HCT116 (cell line): ENCODE measurements around the gene MTHFS. TPM values are rescaled to one million over a fixed set of nuclear protein-coding genes. Genes with fewer than 3 reads are reported as not detected.

Experiments used
- ATAC-seq: fragments of 200-7000 bp; cut with Tn5 transposase; 2 replicates; pipeline ENCODE4 v1.9.1; 2020; ENCODE audit warnings: mild to moderate bottlenecking, moderate library complexity
- BruUV-seq: library from RNA; stranded (reverse); fragments of 400-500 nt; replicated peaks from 2 replicates; lab custom pipeline; 2021; lab: Mats Ljungman, UMichigan
- CTCF ChIA-PET: fragments of 300-600 bp; sonication (Branson Sonifier 250); formaldehyde crosslinking; loops from one replicate; lab custom pipeline; 2021; ENCODE audit warnings: antibody characterized with exemption; lab: Charles Lee
- POLR2A ChIA-PET: fragments of 300-600, 350-600 bp; sonication (Branson Sonifier 250); formaldehyde crosslinking; loops from one replicate; lab custom pipeline; 2021; ENCODE audit warnings: antibody characterized with exemption; lab: Charles Lee
- RAD21 ChIA-PET, 2 experiments: fragments of 300-600 bp; sonication (Branson Sonifier 250); formaldehyde crosslinking; loops; one replicate each; lab custom pipeline; 2023; ENCODE audit warnings: low total read pairs in 2 of 2; ENCODE audit not compliant: uncharacterized antibody in 2 of 2, unreplicated experiment in 2 of 2, low non-redundant PET in 1 of 2; lab: Charles Lee
- DNase-seq: peaks from one replicate; pipeline ENCODE4 v3.0.0-alpha.2; 2010; ENCODE audit warnings: low read depth, low spot score
- H2AFZ ChIP-seq: fragments of 200-600 bp; shearing (Covaris generic), sonication (generic); 2 replicates; pipeline ENCODE4 v1.6.1; 2017; ENCODE audit warnings: low read depth, mixed run types, mixed read lengths, antibody characterized with exemption, low read length; ENCODE audit not compliant: poor library complexity, severe bottlenecking
- H3K27ac ChIP-seq: 2 replicates; pipeline ENCODE4 v1.5.1; 2012; ENCODE audit warnings: low read depth, low read length
- H3K27me3 ChIP-seq: fragments of 200-600 bp; sonication (generic); 2 replicates; pipeline ENCODE4 v1.6.1; 2016; ENCODE audit warnings: mixed run types, low read length, mixed read lengths; ENCODE audit not compliant: insufficient read depth
- H3K36me3 ChIP-seq, 2 experiments: fragments of 200-500 bp in 1 of 2; fragments of 200-600 bp in 1 of 2; sonication (Bioruptor generic) in 1 of 2; sonication (generic) in 1 of 2; 2 replicates each; pipeline versions ENCODE4 v1.5.1 to v1.6.1; 2014 to 2016; ENCODE audit warnings: low read length in 2 of 2, inconsistent platforms in 1 of 2, mixed read lengths in 1 of 2, mixed run types in 1 of 2; ENCODE audit not compliant: insufficient read depth in 2 of 2, control insufficient read depth in 1 of 2
- H3K4me1 ChIP-seq, 2 experiments: fragments of 200-600 bp in 1 of 2; sonication (generic) in 1 of 2; 2 replicates each; pipeline versions ENCODE4 v1.5.1 to v1.6.1; 2012 to 2017; ENCODE audit warnings: low read length in 2 of 2, inconsistent platforms in 1 of 2, mild to moderate bottlenecking in 1 of 2, mixed read lengths in 1 of 2, mixed run types in 1 of 2, moderate library complexity in 1 of 2; ENCODE audit not compliant: insufficient read depth in 2 of 2, control insufficient read depth in 1 of 2
- H3K4me2 ChIP-seq: fragments of 200-600 bp; sonication (generic); 2 replicates; pipeline ENCODE4 v1.6.1; 2017; ENCODE audit warnings: mixed run types, low read length, mixed read lengths
- H3K4me3 ChIP-seq, 2 experiments: fragments of 200-600 bp in 1 of 2; sonication (generic) in 1 of 2; replicated peaks in 1 of 2; 2 replicates each; pipeline ENCODE4 v1.5.1; 2011 to 2016; ENCODE audit warnings: low read length in 2 of 2, control low read depth in 1 of 2, low read depth in 1 of 2, mild to moderate bottlenecking in 1 of 2, mixed read lengths in 1 of 2, mixed run types in 1 of 2
- H3K79me2 ChIP-seq: fragments of 200-600 bp; sonication (generic); 2 replicates; pipeline ENCODE4 v1.6.1; 2017; ENCODE audit warnings: mild to moderate bottlenecking, mixed run types, low read length, moderate library complexity, mixed read lengths; ENCODE audit not compliant: insufficient read depth
- H3K9ac ChIP-seq: fragments of 200-600 bp; sonication (generic); 2 replicates; pipeline ENCODE4 v1.6.1; 2016; ENCODE audit warnings: low read length, mixed read lengths
- H3K9me2 ChIP-seq: fragments of 200-600 bp; sonication (generic), shearing (Covaris generic); 2 replicates; pipeline ENCODE4 v1.6.1; 2017; ENCODE audit warnings: mixed run types, mild to moderate bottlenecking, moderate library complexity; ENCODE audit not compliant: insufficient read depth
- H3K9me3 ChIP-seq, 2 experiments: fragments of 200-500 bp in 1 of 2; fragments of 200-600 bp in 1 of 2; sonication (Bioruptor generic) in 1 of 2; sonication (generic) in 1 of 2; 2 replicates each; pipeline ENCODE4 v1.6.1; 2014 to 2017; ENCODE audit warnings: low read length in 2 of 2, mixed read lengths in 2 of 2, inconsistent platforms in 1 of 2, low read depth in 1 of 2, mild to moderate bottlenecking in 1 of 2, mixed run types in 1 of 2, moderate library complexity in 1 of 2; ENCODE audit not compliant: control insufficient read depth in 1 of 2, insufficient read depth in 1 of 2
- H4K20me1 ChIP-seq: fragments of 200-600 bp; sonication (generic), shearing (Covaris generic); 2 replicates; pipeline ENCODE4 v1.6.1; 2017; ENCODE audit warnings: mixed run types, mild to moderate bottlenecking, moderate library complexity; ENCODE audit not compliant: insufficient read depth
- CBX3 ChIP-seq: IDR thresholded peaks from 2 replicates; pipeline ENCODE4 v1.6.1; 2012; ENCODE audit warnings: low read depth
- CEBPB ChIP-seq: IDR thresholded peaks from 2 replicates; pipeline ENCODE4 v1.6.1; 2012; ENCODE audit warnings: low read depth
- EGR1 ChIP-seq: IDR thresholded peaks from 2 replicates; pipeline ENCODE4 v1.6.1; 2012; ENCODE audit warnings: low read depth
- EZH2 ChIP-seq: fragments of 200-600 bp; sonication (generic); IDR thresholded peaks from 2 replicates; pipeline ENCODE4 v1.6.1; 2017; ENCODE audit warnings: antibody characterized with exemption, mixed run types
- EZH2phosphoT487 ChIP-seq: fragments of 200-600 bp; IDR thresholded peaks from 2 replicates; pipeline ENCODE4 v1.6.1; 2018; ENCODE audit warnings: antibody characterized with exemption, borderline replicate concordance
- FOSL1 ChIP-seq: IDR thresholded peaks from 2 replicates; pipeline ENCODE4 v1.6.1; 2012; ENCODE audit warnings: low read depth
- JUND ChIP-seq: IDR thresholded peaks from 2 replicates; pipeline ENCODE4 v1.6.1; 2012
- POLR2A ChIP-seq: IDR thresholded peaks from 2 replicates; pipeline ENCODE4 v1.7.0; 2011; ENCODE audit warnings: borderline replicate concordance; ENCODE audit not compliant: insufficient read depth, insufficient read length; ENCODE audit errors: extremely low read depth
- POLR2AphosphoS5 ChIP-seq: IDR thresholded peaks from 2 replicates; pipeline ENCODE4 v1.6.1; 2011; ENCODE audit warnings: mild to moderate bottlenecking, low read depth, low read length, moderate library complexity
- SIN3A ChIP-seq: IDR thresholded peaks from 2 replicates; pipeline ENCODE4 v1.6.1; 2012; ENCODE audit warnings: low read depth
- SP1 ChIP-seq: IDR thresholded peaks from 2 replicates; pipeline ENCODE4 v1.6.1; 2012; ENCODE audit warnings: low read depth
- YY1 ChIP-seq: IDR thresholded peaks from 2 replicates; pipeline ENCODE4 v1.6.1; 2011; ENCODE audit warnings: low read length, low read depth, moderate library complexity, mild to moderate bottlenecking; ENCODE audit not compliant: insufficient replicate concordance; ENCODE audit errors: extremely low read depth
- ZNF274 ChIP-seq: fragments of 200-500 bp; sonication (Bioruptor generic); IDR thresholded peaks from 2 replicates; pipeline ENCODE4 v1.6.1; 2014; ENCODE audit warnings: mild to moderate bottlenecking, low read depth, low read length, inconsistent platforms
- intact Hi-C: fragments of 100-400 bp; cut with micrococcal nuclease; formaldehyde crosslinking; loops from 2 replicates; pipeline ENCODE4 v1.10.0; 2022
- total RNA-seq: library from RNA; stranded (reverse); gene quantifications from one replicate; pipeline ENCODE4 v1.2.1, GENCODE V29; 2021; ENCODE audit not compliant: unreplicated experiment
- TF ChIP-seq, protein P1 (sequence below), 3 experiments: fragments of 200-600 bp in 1 of 3; sonication (generic) in 1 of 3; IDR thresholded peaks in 2 of 3; conservative IDR thresholded peaks in 1 of 3; 2 replicates each; pipeline ENCODE4 v1.5.1; 2012 to 2017; ENCODE audit warnings: low read depth in 2 of 3, low read length in 2 of 3, antibody characterized with exemption in 1 of 3, borderline replicate concordance in 1 of 3, control low read depth in 1 of 3, mild to moderate bottlenecking in 1 of 3, mixed read lengths in 1 of 3, mixed run types in 1 of 3, moderate library complexity in 1 of 3; ENCODE audit not compliant: insufficient read depth in 1 of 3
- TF ChIP-seq, protein P2 (sequence below): IDR thresholded peaks from 2 replicates; pipeline ENCODE4 v1.6.1; 2012
- TF ChIP-seq, protein P3 (sequence below): IDR thresholded peaks from 2 replicates; pipeline ENCODE4 v1.6.1; 2012
- TF ChIP-seq, protein P4 (sequence below): IDR thresholded peaks from 2 replicates; pipeline ENCODE4 v1.6.1; 2011; ENCODE audit warnings: mild to moderate bottlenecking, low read length, moderate library complexity; ENCODE audit not compliant: insufficient replicate concordance; ENCODE audit errors: extremely low read depth

The MTHFS gene
- total RNA-seq, 1 experiment from 2014 or later = 30.5 TPM

DNA sequence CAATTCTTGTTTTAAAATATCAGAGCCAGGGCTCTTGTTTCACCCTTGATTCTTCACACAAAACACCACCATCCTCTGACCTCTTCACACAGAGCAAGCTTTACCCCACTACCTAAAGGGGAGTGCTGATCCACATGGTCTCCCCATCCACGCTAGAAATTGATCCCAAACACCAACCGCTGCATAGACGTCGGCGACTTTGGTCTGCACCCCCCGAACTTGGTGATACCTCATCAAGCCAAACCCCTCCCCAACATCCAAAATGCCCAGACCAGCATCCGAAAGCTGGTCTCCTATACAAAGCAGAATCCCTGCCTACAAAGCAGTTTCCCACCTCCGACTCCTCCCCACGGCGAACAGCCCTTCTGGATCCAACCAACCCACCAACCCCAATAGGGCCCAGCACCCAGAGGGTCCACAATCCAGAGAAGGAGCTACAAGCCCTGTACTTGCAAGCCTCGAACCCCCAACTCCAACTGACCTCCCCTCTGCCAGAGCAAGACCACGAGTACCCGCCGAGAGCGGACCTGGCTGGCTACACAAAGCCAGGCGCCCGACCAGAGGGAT lies 25.8 kb upstream of the MTHFS start:
- Histone ChIP-seq H3K9me2 (no peaks in the 10 kb centered on the region), H4K20me1 (no peaks in the 10 kb centered on the region), H3K27me3 (no peaks in the 10 kb centered on the region), H3K9ac (peak overlapping the region; percentile 81), H3K79me2 (peaks cover 29% of the 10 kb centered on the region), H3K4me2 (peak overlapping the region; percentile 90), H3K4me1 (peaks cover 10 to 16% of the 10 kb centered on the region in 2 experiments; a peak in 3 of 4 replicates), H3K27ac (peak overlapping the region; percentile 97), H3K9me3 (peaks cover 15 to 36% of the 10 kb centered on the region in 2 experiments; a peak in 3 of 4 replicates), H2AFZ (no peak overlapping the region)
- DNase-seq (no peak), ATAC-seq (peak; percentile 1; the same call in 1 of the 2 replicates)
- intact Hi-C loops = no loop called here
- ChIA-PET POLR2A (interaction anchor here (1.2 to 1.5 kb wide), 4 partner anchors 25 to 230 kb away, joined by 3 to 15 read pairs (median 5); partner anchors contain the start of gene MTHFS), CTCF (interaction anchor here (1.5 kb wide), 1 partner anchor 25 kb away, joined by 4 read pairs; no protein-coding TSS in a partner anchor), RAD21 (no interaction called here)
- TF ChIP-seq FOSL1 (no peak), SP1 (no peak), JUND (no peak), CBX3 (no peak), SIN3A (no peak), POLR2AphosphoS5 (no peak), EGR1 (no peak), CEBPB (no peak), EZH2phosphoT487 (no peak), YY1 (no peak), POLR2A (no peak), EZH2 (no peak), ZNF274 (no peak)
- TF ChIP-seq, protein P1, sequence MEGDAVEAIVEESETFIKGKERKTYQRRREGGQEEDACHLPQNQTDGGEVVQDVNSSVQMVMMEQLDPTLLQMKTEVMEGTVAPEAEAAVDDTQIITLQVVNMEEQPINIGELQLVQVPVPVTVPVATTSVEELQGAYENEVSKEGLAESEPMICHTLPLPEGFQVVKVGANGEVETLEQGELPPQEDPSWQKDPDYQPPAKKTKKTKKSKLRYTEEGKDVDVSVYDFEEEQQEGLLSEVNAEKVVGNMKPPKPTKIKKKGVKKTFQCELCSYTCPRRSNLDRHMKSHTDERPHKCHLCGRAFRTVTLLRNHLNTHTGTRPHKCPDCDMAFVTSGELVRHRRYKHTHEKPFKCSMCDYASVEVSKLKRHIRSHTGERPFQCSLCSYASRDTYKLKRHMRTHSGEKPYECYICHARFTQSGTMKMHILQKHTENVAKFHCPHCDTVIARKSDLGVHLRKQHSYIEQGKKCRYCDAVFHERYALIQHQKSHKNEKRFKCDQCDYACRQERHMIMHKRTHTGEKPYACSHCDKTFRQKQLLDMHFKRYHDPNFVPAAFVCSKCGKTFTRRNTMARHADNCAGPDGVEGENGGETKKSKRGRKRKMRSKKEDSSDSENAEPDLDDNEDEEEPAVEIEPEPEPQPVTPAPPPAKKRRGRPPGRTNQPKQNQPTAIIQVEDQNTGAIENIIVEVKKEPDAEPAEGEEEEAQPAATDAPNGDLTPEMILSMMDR (IDR thresholded peaks at IDR 0.05 in 2 of 3, conservative IDR thresholded peaks at IDR 0.05 in 1 of 3; ENCODE audit: borderline replicate concordance in 1 of 3, insufficient read depth in 1 of 3, low read depth in 2 of 3, low read length in 2 of 3) = no peak
- TF ChIP-seq, protein P2, sequence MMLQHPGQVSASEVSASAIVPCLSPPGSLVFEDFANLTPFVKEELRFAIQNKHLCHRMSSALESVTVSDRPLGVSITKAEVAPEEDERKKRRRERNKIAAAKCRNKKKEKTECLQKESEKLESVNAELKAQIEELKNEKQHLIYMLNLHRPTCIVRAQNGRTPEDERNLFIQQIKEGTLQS = no peak
- TF ChIP-seq, protein P3, sequence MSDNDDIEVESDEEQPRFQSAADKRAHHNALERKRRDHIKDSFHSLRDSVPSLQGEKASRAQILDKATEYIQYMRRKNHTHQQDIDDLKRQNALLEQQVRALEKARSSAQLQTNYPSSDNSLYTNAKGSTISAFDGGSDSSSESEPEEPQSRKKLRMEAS = no peak
- TF ChIP-seq, protein P4, sequence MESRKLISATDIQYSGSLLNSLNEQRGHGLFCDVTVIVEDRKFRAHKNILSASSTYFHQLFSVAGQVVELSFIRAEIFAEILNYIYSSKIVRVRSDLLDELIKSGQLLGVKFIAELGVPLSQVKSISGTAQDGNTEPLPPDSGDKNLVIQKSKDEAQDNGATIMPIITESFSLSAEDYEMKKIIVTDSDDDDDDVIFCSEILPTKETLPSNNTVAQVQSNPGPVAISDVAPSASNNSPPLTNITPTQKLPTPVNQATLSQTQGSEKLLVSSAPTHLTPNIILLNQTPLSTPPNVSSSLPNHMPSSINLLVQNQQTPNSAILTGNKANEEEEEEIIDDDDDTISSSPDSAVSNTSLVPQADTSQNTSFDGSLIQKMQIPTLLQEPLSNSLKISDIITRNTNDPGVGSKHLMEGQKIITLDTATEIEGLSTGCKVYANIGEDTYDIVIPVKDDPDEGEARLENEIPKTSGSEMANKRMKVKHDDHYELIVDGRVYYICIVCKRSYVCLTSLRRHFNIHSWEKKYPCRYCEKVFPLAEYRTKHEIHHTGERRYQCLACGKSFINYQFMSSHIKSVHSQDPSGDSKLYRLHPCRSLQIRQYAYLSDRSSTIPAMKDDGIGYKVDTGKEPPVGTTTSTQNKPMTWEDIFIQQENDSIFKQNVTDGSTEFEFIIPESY = no peak
- TF ChIP-seq, all 23 proteins: peak for 0
- Histone ChIP-seq H3K36me3 (peaks cover 2 to 19% of the 10 kb centered on the region in 2 experiments; a peak in 2 of 4 replicates), H3K4me3 (peak overlapping the region; percentile 92 to 94)
- BruUV-seq = no TSS peak
